AG09309 (cell line): ENCODE results near the gene TSHZ2.

Experiments used
- DNase-seq: peaks from one replicate; pipeline ENCODE4 v3.0.0-alpha.2; 2010; ENCODE audit warnings: low read depth
- H3K4me3 ChIP-seq: 2 replicates; pipeline ENCODE4 v1.5.1; 2011; ENCODE audit warnings: mild to moderate bottlenecking, low read depth, low read length, moderate library complexity; ENCODE audit not compliant: control insufficient read depth
- TF ChIP-seq, protein P1 (sequence below): IDR thresholded peaks from 2 replicates; pipeline ENCODE4 v1.5.1; 2011; ENCODE audit warnings: mild to moderate bottlenecking, low read depth, low read length, inconsistent platforms; ENCODE audit not compliant: insufficient read depth, control insufficient read depth; ENCODE audit errors: missing control alignments

TSHZ2 gene

DNA sequence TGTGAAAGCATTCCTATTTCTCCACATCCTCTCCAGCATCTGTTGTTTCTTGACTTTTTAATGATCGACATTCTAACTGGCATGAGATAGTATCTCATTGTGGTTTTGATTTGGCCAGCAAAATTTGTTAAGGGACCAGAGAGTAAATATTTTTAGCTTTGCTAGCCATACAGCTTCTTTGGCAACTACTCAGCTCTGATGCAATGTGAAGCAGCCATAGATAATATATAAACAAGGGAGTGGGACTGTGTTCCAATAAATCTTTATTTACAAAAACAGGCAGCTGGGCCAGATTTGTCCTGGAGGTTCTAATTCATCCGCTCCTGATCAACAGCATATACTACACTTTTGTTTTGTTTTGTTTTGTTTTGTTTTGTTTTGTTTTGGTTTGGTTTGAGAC, 418.6 kb downstream of the TSHZ2 start:
- no peak overlapping the region for H3K4me3 ChIP-seq
- TF ChIP-seq, protein P1, sequence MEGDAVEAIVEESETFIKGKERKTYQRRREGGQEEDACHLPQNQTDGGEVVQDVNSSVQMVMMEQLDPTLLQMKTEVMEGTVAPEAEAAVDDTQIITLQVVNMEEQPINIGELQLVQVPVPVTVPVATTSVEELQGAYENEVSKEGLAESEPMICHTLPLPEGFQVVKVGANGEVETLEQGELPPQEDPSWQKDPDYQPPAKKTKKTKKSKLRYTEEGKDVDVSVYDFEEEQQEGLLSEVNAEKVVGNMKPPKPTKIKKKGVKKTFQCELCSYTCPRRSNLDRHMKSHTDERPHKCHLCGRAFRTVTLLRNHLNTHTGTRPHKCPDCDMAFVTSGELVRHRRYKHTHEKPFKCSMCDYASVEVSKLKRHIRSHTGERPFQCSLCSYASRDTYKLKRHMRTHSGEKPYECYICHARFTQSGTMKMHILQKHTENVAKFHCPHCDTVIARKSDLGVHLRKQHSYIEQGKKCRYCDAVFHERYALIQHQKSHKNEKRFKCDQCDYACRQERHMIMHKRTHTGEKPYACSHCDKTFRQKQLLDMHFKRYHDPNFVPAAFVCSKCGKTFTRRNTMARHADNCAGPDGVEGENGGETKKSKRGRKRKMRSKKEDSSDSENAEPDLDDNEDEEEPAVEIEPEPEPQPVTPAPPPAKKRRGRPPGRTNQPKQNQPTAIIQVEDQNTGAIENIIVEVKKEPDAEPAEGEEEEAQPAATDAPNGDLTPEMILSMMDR, result no peak

DNA sequence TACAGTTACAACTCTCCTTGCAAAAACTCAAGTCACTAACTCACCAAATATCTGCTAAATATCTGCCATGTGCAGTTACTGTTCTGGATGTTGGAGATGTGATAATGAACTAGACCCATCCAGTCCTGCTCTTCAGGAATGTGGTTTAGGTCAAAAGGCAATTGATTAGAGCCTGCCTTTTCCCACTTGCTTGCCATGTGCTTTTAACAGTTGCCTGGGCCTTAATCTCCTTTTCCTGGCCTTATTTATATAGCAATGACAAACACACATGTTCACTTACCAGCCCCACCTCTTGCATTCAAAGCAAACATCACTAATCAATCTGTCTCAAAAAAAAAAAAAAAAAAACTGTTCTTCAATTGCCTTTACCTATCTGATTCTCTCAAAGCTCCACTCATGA, 422.3 kb downstream of the TSHZ2 start:
- TF ChIP-seq, protein P1, result no peak
- H3K4me3 ChIP-seq, result no peak overlapping the region
- DNase-seq, result no peak

More for the DNA sequence above, 418.6 kb downstream of the TSHZ2 start:
- DNase-seq, result no peak

DNA sequence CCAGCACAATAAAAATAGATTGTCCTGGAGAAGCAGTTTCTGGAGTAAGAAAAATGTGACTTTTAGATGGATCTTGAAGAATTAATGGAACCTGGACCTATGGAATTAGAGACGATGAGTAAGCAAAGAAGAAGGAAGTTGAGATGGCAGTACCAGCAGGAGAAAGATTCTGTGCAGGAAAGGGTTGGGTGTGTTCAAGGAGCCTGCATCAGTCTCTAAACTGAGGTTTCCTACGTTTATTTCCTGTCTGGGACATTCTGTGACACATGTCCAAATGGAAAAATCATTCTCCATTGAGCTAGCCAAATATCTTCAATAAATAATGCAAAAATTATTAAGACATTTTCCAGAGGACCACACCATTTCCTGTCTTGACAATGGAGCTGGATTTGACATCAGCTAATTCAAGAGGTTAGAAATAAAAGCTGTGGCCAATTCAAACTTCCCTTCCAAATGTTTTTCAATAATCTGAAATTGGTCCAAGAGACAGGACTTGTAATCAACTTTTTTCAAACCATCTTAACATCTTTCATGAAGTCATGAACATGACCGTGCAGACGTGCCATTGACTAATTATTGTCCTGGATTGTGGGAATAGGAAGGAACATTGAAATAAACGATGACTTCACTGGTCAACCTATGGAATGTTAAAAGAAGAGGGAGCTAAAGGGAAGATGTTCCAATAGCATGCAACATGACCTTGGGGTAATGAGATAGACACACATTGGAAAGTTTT, 423.2 kb downstream of the TSHZ2 start:
- no peak for DNase-seq
- TF ChIP-seq, protein P1, result no peak
- no peak overlapping the region for H3K4me3 ChIP-seq

DNA sequence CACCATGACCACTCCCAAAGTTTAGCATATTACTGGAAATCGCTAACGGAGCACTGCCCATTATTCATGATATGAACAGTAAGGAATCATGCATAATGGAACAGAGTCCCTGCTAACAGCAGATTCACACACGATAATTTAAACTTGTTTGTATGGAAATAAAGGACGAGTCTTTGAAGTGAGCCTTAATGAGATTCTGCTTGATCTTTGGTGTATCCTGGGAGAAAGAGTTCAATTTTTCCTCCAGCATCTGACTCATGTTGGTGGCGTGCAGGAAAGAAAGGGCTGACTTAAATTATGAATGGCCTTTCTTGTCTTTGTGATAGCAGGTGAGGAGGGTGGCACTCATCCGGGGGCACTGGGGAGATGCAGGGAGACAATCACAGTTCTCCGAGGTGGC, 426.9 kb downstream of the TSHZ2 start:
- H3K4me3 ChIP-seq, result no peak overlapping the region
- TF ChIP-seq, protein P1, result no peak
- DNase-seq, result no peak

DNA sequence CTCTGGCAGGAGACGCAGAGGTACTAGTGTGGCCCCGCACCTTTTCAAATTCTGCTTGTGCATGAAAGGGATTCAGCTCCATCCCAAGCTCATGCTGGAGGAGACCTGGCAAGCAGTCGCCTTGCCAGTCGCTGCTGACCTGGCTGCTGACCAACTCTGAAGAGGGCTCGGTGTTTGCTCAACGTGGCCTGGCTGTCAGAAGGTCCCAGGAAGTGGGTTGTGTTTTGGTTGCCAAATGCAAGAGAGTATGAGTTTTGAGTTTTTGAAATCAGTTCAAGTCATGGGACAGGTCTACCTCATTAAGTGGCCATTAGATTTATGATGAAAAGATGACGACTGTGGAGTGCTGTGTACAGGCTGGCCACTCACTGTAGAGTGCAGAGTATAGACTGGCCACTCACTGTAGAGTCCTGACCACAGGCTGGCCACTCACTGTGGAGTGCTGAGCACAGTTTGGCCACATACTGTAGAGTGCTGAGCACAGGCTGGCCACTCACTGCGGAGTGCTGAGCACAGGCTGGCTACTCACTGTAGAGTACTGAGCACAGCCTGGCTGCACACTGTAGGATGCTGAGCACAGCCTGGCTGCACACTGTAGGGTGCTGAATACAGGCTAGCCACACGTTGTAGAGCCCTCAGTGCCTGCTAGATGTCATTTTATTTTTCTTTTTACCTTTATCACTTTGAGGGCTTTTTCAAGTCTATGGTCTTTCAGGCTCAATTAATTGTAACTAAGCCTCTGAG, 427.6 kb downstream of the TSHZ2 start:
- TF ChIP-seq, protein P1, result no peak
- H3K4me3 ChIP-seq, result no peak overlapping the region
- no peak for DNase-seq

DNA sequence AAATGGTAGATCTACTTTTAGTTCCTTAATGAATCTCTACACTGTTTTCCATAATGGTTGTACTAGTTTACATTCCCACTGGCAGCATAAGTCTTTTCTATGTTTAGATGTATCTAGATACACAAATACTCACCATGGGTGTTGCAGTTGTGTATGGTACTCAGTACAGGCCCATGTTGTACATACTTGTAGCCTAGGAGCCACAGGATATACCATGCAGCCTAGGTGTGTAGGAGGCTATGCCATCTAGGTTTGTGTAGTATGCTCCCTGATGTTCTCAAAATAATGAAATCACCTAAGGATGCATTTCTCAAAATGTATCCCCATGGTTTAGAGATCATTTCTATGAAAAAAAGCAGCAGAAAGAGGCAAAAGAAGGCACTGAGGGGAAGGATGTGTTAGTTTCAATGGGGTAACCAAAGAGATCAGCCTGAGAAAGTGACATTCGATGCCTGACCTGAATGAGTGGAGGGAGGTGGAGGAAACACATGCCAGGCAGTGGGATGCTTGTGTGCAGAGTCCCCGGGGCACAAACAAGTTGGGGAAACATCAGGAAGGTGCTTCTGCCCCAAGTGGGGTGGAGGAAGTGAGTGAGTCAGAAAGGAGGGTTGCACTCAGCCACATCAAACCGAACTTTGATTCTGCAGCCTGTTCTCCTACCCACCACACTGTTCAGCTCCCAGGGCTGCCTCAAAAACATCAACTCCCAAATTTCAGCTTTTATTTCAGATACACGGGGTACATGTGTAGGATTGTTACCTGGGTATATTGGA, 430.3 kb downstream of the TSHZ2 start:
- TF ChIP-seq, protein P1, result no peak
- no peak for DNase-seq
- no peak overlapping the region for H3K4me3 ChIP-seq
